H1 (cell line): ENCODE results near the gene PROX2. TPM values are rescaled to one million over a fixed set of nuclear protein-coding genes. Genes with fewer than 3 reads are reported as not detected.

Source experiments
- CTCF ChIA-PET: fragments of 300-600 bp; sonication (Branson Sonifier 250); formaldehyde crosslinking; loops from one replicate; lab custom pipeline; 2021; ENCODE audit not compliant: partially characterized antibody; lab: Charles Lee
- POLR2A ChIA-PET: fragments of 300-600 bp; sonication (Branson Sonifier 250); formaldehyde crosslinking; loops from one replicate; lab custom pipeline; 2021; ENCODE audit warnings: inconsistent platforms; ENCODE audit not compliant: partially characterized antibody; lab: Charles Lee
- DNase-seq, 2 experiments: peaks; one replicate each; pipeline versions ENCODE4 v3.0.0 to v3.0.0-alpha.2; 2010 to 2022; ENCODE audit warnings: low spot score in 2 of 2, low read depth in 1 of 2, mixed read lengths in 1 of 2
- FAIRE-seq: peaks from 2 replicates; lab custom pipeline; 2011; peaks lifted over from hg19 to GRCh38; lab: Jason Lieb, UNC
- H2AFZ ChIP-seq: 2 replicates; pipeline ENCODE4 v1.8.1; 2012; ENCODE audit warnings: low read length, inconsistent platforms
- H2AK5ac ChIP-seq: 2 replicates; pipeline ENCODE4 v1.6.1; 2013; ENCODE audit warnings: low read depth, low read length
- H2BK120ac ChIP-seq: replicated peaks from 2 replicates; pipeline ENCODE3; 2013; ENCODE audit warnings: low read depth, low read length, inconsistent platforms
- H2BK12ac ChIP-seq: 2 replicates; pipeline ENCODE4 v1.6.1; 2013; ENCODE audit warnings: low read depth, low read length
- H2BK15ac ChIP-seq: 2 replicates; pipeline ENCODE4 v1.6.1; 2013; ENCODE audit warnings: low read length
- H2BK20ac ChIP-seq: 2 replicates; pipeline ENCODE4 v1.6.1; 2013; ENCODE audit warnings: low read length
- H2BK5ac ChIP-seq: 2 replicates; pipeline ENCODE4 v1.6.1; 2013; ENCODE audit warnings: low read depth, low read length
- H3K14ac ChIP-seq: 2 replicates; pipeline ENCODE4 v1.6.1; 2013; ENCODE audit warnings: inconsistent platforms; ENCODE audit not compliant: insufficient read length
- H3K18ac ChIP-seq: 2 replicates; pipeline ENCODE4 v1.6.1; 2013; ENCODE audit warnings: low read length; ENCODE audit errors: extremely low read depth
- H3K23ac ChIP-seq: 2 replicates; pipeline ENCODE4 v1.6.1; 2013; ENCODE audit warnings: inconsistent platforms; ENCODE audit not compliant: insufficient read length
- H3K23me2 ChIP-seq: 2 replicates; pipeline ENCODE4 v1.6.1; 2013; ENCODE audit warnings: low read depth, low read length
- H3K27ac ChIP-seq: 2 replicates; pipeline ENCODE4 v1.6.1; 2011; ENCODE audit warnings: low read depth, low read length, inconsistent platforms
- H3K27me3 ChIP-seq, 4 experiments: replicated peaks in 1 of 4; 1 replicate in 1 of 4; 2 replicates in 3 of 4; pipeline versions ENCODE4 v1.6.1 to v1.8.1; 2011 to 2013; ENCODE audit warnings: low read length in 3 of 4, mild to moderate bottlenecking in 3 of 4, inconsistent platforms in 2 of 4, mixed read lengths in 2 of 4, moderate library complexity in 1 of 4; ENCODE audit not compliant: control insufficient read depth in 3 of 4, insufficient read depth in 3 of 4; ENCODE audit errors: extremely low read depth in 1 of 4
- H3K36me3 ChIP-seq, 4 experiments: 2 replicates each; pipeline versions ENCODE4 v1.6.1 to v1.8.1; 2011 to 2013; ENCODE audit warnings: mild to moderate bottlenecking in 4 of 4, low read length in 3 of 4, moderate library complexity in 2 of 4, control low read depth in 1 of 4, inconsistent platforms in 1 of 4; ENCODE audit not compliant: insufficient read depth in 4 of 4, control insufficient read depth in 2 of 4
- H3K4ac ChIP-seq: replicated peaks from 2 replicates; pipeline ENCODE3; 2013; ENCODE audit warnings: low read length, low read depth, mixed read lengths, inconsistent platforms; ENCODE audit not compliant: insufficient read length
- H3K4me1 ChIP-seq, 4 experiments: replicated peaks in 1 of 4; 1 replicate in 1 of 4; 2 replicates in 3 of 4; pipeline versions ENCODE4 v1.6.1 to v1.8.1; 2011 to 2013; ENCODE audit warnings: low read length in 3 of 4, inconsistent platforms in 2 of 4, mixed read lengths in 1 of 4; ENCODE audit not compliant: insufficient read depth in 4 of 4, control insufficient read depth in 3 of 4
- H3K4me2 ChIP-seq, 2 experiments: 2 replicates each; pipeline versions ENCODE4 v1.6.1 to v1.8.1; 2011 to 2013; ENCODE audit warnings: low read depth in 2 of 2, low read length in 2 of 2, control low read depth in 1 of 2, inconsistent platforms in 1 of 2, mild to moderate bottlenecking in 1 of 2; ENCODE audit not compliant: insufficient read depth in 1 of 2
- H3K4me3 ChIP-seq, 4 experiments: fragments of 200-600, 300-600 bp in 1 of 4; sonication (generic), shearing (Covaris generic), sonication (Bioruptor Twin) in 1 of 4; 2 replicates each; pipeline versions ENCODE4 v1.5.1 to v1.8.1; 2011 to 2016; ENCODE audit warnings: low read length in 4 of 4, low read depth in 3 of 4, control low read depth in 2 of 4, inconsistent platforms in 2 of 4, mild to moderate bottlenecking in 2 of 4, mixed read lengths in 1 of 4, moderate library complexity in 1 of 4; ENCODE audit not compliant: insufficient read depth in 2 of 4; ENCODE audit errors: extremely low read depth in 1 of 4
- H3K56ac ChIP-seq: replicated peaks from 2 replicates; pipeline ENCODE3; 2013; ENCODE audit warnings: low read depth, mild to moderate bottlenecking, mixed read lengths, low read length, inconsistent platforms; ENCODE audit not compliant: insufficient read length
- H3K79me1 ChIP-seq: 2 replicates; pipeline ENCODE4 v1.6.1; 2013; ENCODE audit warnings: low read depth, low read length, control low read depth
- H3K79me2 ChIP-seq, 2 experiments: 2 replicates each; pipeline versions ENCODE4 v1.6.1 to v1.8.1; 2012 to 2013; ENCODE audit warnings: low read length in 2 of 2, mild to moderate bottlenecking in 2 of 2, inconsistent platforms in 1 of 2; ENCODE audit not compliant: insufficient read depth in 2 of 2, control insufficient read depth in 1 of 2
- H3K9ac ChIP-seq, 4 experiments: replicated peaks in 1 of 4; 1 replicate in 1 of 4; 2 replicates in 3 of 4; pipeline versions ENCODE4 v1.6.1 to v1.8.1; 2011 to 2013; ENCODE audit warnings: low read depth in 3 of 4, low read length in 3 of 4, control low read depth in 2 of 4, mild to moderate bottlenecking in 2 of 4, moderate library complexity in 2 of 4, inconsistent platforms in 1 of 4; ENCODE audit errors: extremely low read depth in 1 of 4
- H3K9me3 ChIP-seq, 2 experiments: 2 replicates each; pipeline versions ENCODE4 v1.6.1 to v1.8.1; 2012 to 2013; ENCODE audit warnings: mild to moderate bottlenecking in 2 of 2, moderate library complexity in 2 of 2, control low read depth in 1 of 2, inconsistent platforms in 1 of 2, low read depth in 1 of 2, low read length in 1 of 2, mixed read lengths in 1 of 2; ENCODE audit not compliant: insufficient read depth in 2 of 2
- H4K20me1 ChIP-seq, 2 experiments: replicated peaks in 1 of 2; 2 replicates each; pipeline versions ENCODE3 to v1.8.1; 2011 to 2013; ENCODE audit warnings: inconsistent platforms in 2 of 2, low read length in 2 of 2, mild to moderate bottlenecking in 1 of 2; ENCODE audit not compliant: insufficient read depth in 2 of 2, control insufficient read depth in 1 of 2
- H4K5ac ChIP-seq: 2 replicates; pipeline ENCODE4 v1.6.1; 2013; ENCODE audit warnings: low read length, low read depth, mixed read lengths, inconsistent platforms; ENCODE audit not compliant: insufficient read length
- H4K8ac ChIP-seq: 2 replicates; pipeline ENCODE4 v1.8.0; 2013; ENCODE audit warnings: mild to moderate bottlenecking, moderate library complexity, low read length, inconsistent platforms; ENCODE audit not compliant: insufficient read depth; ENCODE audit errors: extremely low read depth
- H4K91ac ChIP-seq: replicated peaks from 2 replicates; pipeline ENCODE3; 2013; ENCODE audit warnings: low read length, mixed read lengths, inconsistent platforms; ENCODE audit not compliant: insufficient read length
- CEBPB ChIP-seq: IDR thresholded peaks from 2 replicates; pipeline ENCODE4 v1.6.1; 2012; ENCODE audit warnings: low read depth, low read length
- CTCF ChIP-seq, 3 experiments: IDR thresholded peaks; 1 replicate in 2 of 3; 2 replicates in 1 of 3; pipeline versions ENCODE4 v1.5.1 to v1.6.1; 2011; ENCODE audit warnings: low read length in 3 of 3, mild to moderate bottlenecking in 3 of 3, inconsistent platforms in 2 of 3, low read depth in 1 of 3, moderate library complexity in 1 of 3; ENCODE audit not compliant: insufficient read depth in 1 of 3; ENCODE audit errors: control extremely low read depth in 1 of 3
- KDM4A ChIP-seq: IDR thresholded peaks from one replicate; pipeline ENCODE4 v1.7.1; 2012; ENCODE audit warnings: low read depth, mild to moderate bottlenecking, moderate library complexity, low read length, inconsistent platforms; ENCODE audit not compliant: severe bottlenecking
- NANOG ChIP-seq: IDR thresholded peaks from 2 replicates; pipeline ENCODE4 v1.6.1; 2011; ENCODE audit warnings: low read length, low read depth, mild to moderate bottlenecking, inconsistent platforms; ENCODE audit not compliant: insufficient read depth, poor library complexity, severe bottlenecking
- NRF1 ChIP-seq: IDR thresholded peaks from 2 replicates; pipeline ENCODE4 v1.6.1; 2011; ENCODE audit warnings: mild to moderate bottlenecking, low read depth, low read length, improper control_type of control experiment
- RAD21 ChIP-seq, 2 experiments: IDR thresholded peaks in 1 of 2; conservative IDR thresholded peaks in 1 of 2; 2 replicates each; pipeline ENCODE4 v1.6.1; 2011; ENCODE audit warnings: low read depth in 2 of 2, low read length in 2 of 2, improper control_type of control experiment in 1 of 2, inconsistent platforms in 1 of 2, mild to moderate bottlenecking in 1 of 2, moderate library complexity in 1 of 2
- SIRT6 ChIP-seq: IDR thresholded peaks from one replicate; pipeline ENCODE4 v1.7.1; 2012; ENCODE audit warnings: low read length, inconsistent platforms
- TEAD4 ChIP-seq: IDR thresholded peaks from 2 replicates; pipeline ENCODE4 v1.6.1; 2012; ENCODE audit warnings: low read depth, low read length, inconsistent platforms, mixed read lengths
- WGBS, 2 experiments: shearing (Covaris generic) in 1 of 2; methylation state at CpG; one replicate each; pipeline versions ENCODE4 v1.1.6 to v1.1.7; 2013 to 2015; ENCODE audit warnings: low lambda C conversion rate in 2 of 2, mixed read lengths in 2 of 2, inconsistent platforms in 1 of 2, low coverage in 1 of 2, missing lambda C conversion rate in 1 of 2; ENCODE audit not compliant: insufficient replicate concordance in 2 of 2, insufficient coverage in 1 of 2, insufficient read length in 1 of 2; ENCODE audit errors: extremely low coverage in 1 of 2, missing lambda C conversion rate in 1 of 2; 5-methylcytosine and 5-hydroxymethylcytosine counted together
- polyA plus RNA-seq, 7 experiments: library from polyadenylated mRNA; depleted of rRNA in 3 of 7; stranded (reverse) in 5 of 7; unstranded in 2 of 7; fragments of >200 nt in 5 of 7; fragments of 200-250 nt in 2 of 7; gene quantifications; 1 replicate in 5 of 7; 2 replicates in 1 of 7; 4 replicates in 1 of 7; pipeline versions ENCODE4 v1.2.1 to v1.2.3, GENCODE V29; 2011 to 2013; ENCODE audit warnings: missing spikeins in 2 of 7, mixed read lengths in 2 of 7
- total RNA-seq: library from RNA; stranded (reverse); fragmentation: NEBNext Ultra II Directional; extraction: Animal tissue kit (Norgen Biotek cat#: 25700); gene quantifications from 2 replicates; pipeline ENCODE4 v1.2.1, GENCODE V29; 2021

Gene PROX2
- total and polyA plus RNA-seq, 2 of the 8 experiments (the other 6 are each of a cell fraction or from before 2014, with no cell fraction given): 0.03 TPM; not detected in 1

GRCh38 chr14:74913986-74914573 is 38.1 kb upstream of the PROX2 start:
- Histone ChIP-seq H2BK20ac (no peak overlapping the region), H4K91ac (no peak overlapping the region), H2AFZ (no peak overlapping the region), H3K27me3 (no peaks in the 10 kb centered on the region), H3K18ac (no peak overlapping the region), H3K14ac (no peak overlapping the region), H4K20me1 (no peaks in the 10 kb centered on the region), H3K27ac (no peak overlapping the region), H3K9me3 (no peaks in the 10 kb centered on the region), H2BK12ac (no peak overlapping the region), H2BK5ac (no peak overlapping the region), H2AK5ac (no peak overlapping the region), H3K79me2 (no peaks in the 10 kb centered on the region), H3K36me3 (peaks cover 0 to under 1% (median 0%) of the 10 kb centered on the region in 4 experiments; a peak in 1 of 8 replicates), H4K8ac (no peak overlapping the region), H3K4me3 (no peak overlapping the region), H3K79me1 (no peaks in the 10 kb centered on the region), H2BK15ac (no peak overlapping the region), H3K4me2 (no peak overlapping the region), H3K23ac (no peak overlapping the region), H3K4me1 (no peaks in the 10 kb centered on the region; a peak in 2 of 7 replicates), H4K5ac (no peak overlapping the region), H3K23me2 (no peaks in the 10 kb centered on the region), H3K56ac (no peak overlapping the region), H2BK120ac (no peak overlapping the region), H3K9ac (no peak overlapping the region), H3K4ac (no peak overlapping the region)
- ChIA-PET POLR2A (no interaction called here), CTCF (interaction anchor here (1.3 to 1.5 kb wide), 2 partner anchors 28 to 173 kb away, joined by 3 to 4 read pairs; no protein-coding TSS in a partner anchor)
- WGBS, 2 experiments: 80% methylated on average over 6 of the region's 6 CpGs; no CpG with 5 or more reads in 1 of the 2 experiments
- DNase-seq (no peak), FAIRE-seq (peak; percentile 66)
- TF ChIP-seq CEBPB: peak; percentile 40; the same call in 1 of the 2 replicates
- no peak for TF ChIP-seq KDM4A
- TF ChIP-seq TEAD4: no peak
- no peak for TF ChIP-seq NANOG
- TF ChIP-seq CTCF (IDR thresholded peaks at IDR 0.05; ENCODE audit: control extremely low read depth in 1 of 3, insufficient read depth in 1 of 3, low read depth in 1 of 3, low read length in 3 of 3): peak; percentile 66 to 73 (median 70)
- TF ChIP-seq RAD21 (IDR thresholded peaks at IDR 0.05 in 1 of 2, conservative IDR thresholded peaks at IDR 0.05 in 1 of 2; ENCODE audit: low read depth in 2 of 2, low read length in 2 of 2): peak; percentile 72 to 81
- no peak for TF ChIP-seq NRF1
- TF ChIP-seq SIRT6: no peak
